ENCODE data around the gene TAF9.

TAF9 gene

GRCh38 chr5:69415584-69415958, 46.3 kb upstream of the TAF9 start:
- TF ChIP-seq YY1 (IDR thresholded peaks at IDR 0.05; ENCODE audit: low read depth) (peak; percentile 84), TAF1 (IDR thresholded peaks at IDR 0.05; ENCODE audit: low read depth) (peak; percentile 17; the same call in 1 of the 2 replicates)
- TF ChIP-seq, protein P1, sequence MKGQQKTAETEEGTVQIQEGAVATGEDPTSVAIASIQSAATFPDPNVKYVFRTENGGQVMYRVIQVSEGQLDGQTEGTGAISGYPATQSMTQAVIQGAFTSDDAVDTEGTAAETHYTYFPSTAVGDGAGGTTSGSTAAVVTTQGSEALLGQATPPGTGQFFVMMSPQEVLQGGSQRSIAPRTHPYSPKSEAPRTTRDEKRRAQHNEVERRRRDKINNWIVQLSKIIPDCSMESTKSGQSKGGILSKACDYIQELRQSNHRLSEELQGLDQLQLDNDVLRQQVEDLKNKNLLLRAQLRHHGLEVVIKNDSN (IDR thresholded peaks at IDR 0.05) = no peak

- TF ChIP-seq TAF1 (IDR thresholded peaks at IDR 0.05; ENCODE audit: low read depth) = peak; percentile 64; the same call in 1 of the 2 replicates
- TF ChIP-seq EP300 (IDR thresholded peaks at IDR 0.05; ENCODE audit: borderline replicate concordance) = peak; percentile 5; the same call in 1 of the 2 replicates
- TF ChIP-seq TCF12 (IDR thresholded peaks at IDR 0.05; ENCODE audit: low read depth) = peak; percentile 58
- no peak for TF ChIP-seq CEBPB (IDR thresholded peaks at IDR 0.05)
- no peak for TF ChIP-seq FOXM1 (IDR thresholded peaks at IDR 0.05; ENCODE audit: borderline replicate concordance, low read depth)
- no peak for TF ChIP-seq NFIC (IDR thresholded peaks at IDR 0.05)
- TF ChIP-seq EGR1 (IDR thresholded peaks at IDR 0.05) = 0 out of 2 replicates have a peak, but pooled peaks have one; percentile 22
- no peak for TF ChIP-seq CREB1 (IDR thresholded peaks at IDR 0.05; ENCODE audit: low read depth)
- TF ChIP-seq, protein P1 (IDR thresholded peaks at IDR 0.05) = peak; percentile 97
- no peak for TF ChIP-seq ZBTB7A (IDR thresholded peaks at IDR 0.05; ENCODE audit: low read depth)
- peak; percentile 80 for TF ChIP-seq MAX (IDR thresholded peaks at IDR 0.05)
- TF ChIP-seq YY1 (IDR thresholded peaks at IDR 0.05; ENCODE audit: low read depth) = peak; percentile 55
- TF ChIP-seq REST (IDR thresholded peaks at IDR 0.05; ENCODE audit: low read depth) = no peak; the same call in 1 of the 2 replicates
- peak; percentile 50; the same call in 1 of the 2 replicates for TF ChIP-seq RAD21 (IDR thresholded peaks at IDR 0.05; ENCODE audit: low read depth)
- 0 out of 2 replicates have a peak, but pooled peaks have one; percentile 22 for TF ChIP-seq TEAD4 (IDR thresholded peaks at IDR 0.05)
Observed at GRCh38 chr5:69414885-69415583, 45.7 kb upstream of the TAF9 start, which contains the start of gene MARVELD2. MARVELD2 (plus strand) TSS chr5:69415116; CDS start chr5:69419386, 4,270 bp downstream.

DNA sequence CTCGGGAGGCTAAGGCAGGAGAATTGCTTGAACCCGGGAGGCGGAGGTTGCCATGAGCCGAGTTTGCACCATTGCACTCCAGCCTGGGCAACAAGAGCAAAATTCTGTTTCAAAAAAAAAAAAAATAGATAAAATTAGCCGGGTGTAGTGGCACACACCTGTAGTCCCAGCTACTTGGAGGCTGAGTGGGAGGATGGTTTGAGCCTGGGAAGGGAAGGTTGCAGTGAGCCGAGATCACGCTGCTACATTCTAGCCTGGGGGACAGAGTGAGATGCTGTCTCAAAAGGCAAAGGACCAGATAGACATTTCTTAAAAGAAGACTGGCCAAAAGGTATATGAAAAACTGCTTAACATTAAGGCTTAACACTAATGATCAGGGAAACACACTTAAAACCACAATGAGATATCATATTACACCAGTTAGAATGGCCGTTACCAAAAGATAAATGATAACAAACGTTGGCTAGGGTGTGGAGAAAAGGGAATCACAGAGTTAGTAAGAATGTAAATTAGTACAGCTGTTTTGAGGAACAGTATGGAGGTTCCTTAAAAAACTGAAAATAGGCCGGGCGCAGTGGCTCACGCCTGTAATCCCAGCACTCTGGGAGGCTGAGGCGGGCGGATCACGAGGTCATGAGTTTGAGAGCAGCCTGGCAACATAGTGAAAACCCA, 35.5 kb upstream of the TAF9 start:
- TF ChIP-seq ZBTB7A (IDR thresholded peaks at IDR 0.05; ENCODE audit: low read depth) (no peak), NFIC (IDR thresholded peaks at IDR 0.05) (no peak)

DNA sequence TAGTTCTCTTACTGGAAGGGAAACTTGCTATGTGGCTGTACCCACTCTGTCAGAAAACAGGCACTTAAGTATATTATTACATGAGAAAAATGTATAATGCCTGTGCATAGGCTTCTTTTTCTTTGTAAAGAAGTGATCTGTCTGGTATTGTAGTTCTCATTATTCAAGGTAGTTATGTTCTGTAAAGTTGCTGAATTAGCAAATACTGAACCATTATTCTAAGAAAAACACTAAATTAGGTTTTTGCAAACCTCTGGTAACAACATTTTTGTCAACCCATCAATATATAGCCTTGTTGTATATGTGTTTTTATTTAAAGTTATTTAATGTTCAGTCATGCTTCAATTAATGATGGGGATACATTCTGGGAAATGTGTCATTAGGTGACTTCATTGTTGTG, 9.1 kb upstream of the TAF9 start:
- TF ChIP-seq TCF12 (IDR thresholded peaks at IDR 0.05; ENCODE audit: low read depth) (no peak), TAF1 (IDR thresholded peaks at IDR 0.05; ENCODE audit: low read depth) (no peak), ZBTB7A (IDR thresholded peaks at IDR 0.05; ENCODE audit: low read depth) (no peak), EP300 (IDR thresholded peaks at IDR 0.05; ENCODE audit: borderline replicate concordance) (no peak), NFIC (IDR thresholded peaks at IDR 0.05) (no peak), EGR1 (IDR thresholded peaks at IDR 0.05) (no peak), FOXM1 (IDR thresholded peaks at IDR 0.05; ENCODE audit: borderline replicate concordance, low read depth) (no peak), RAD21 (IDR thresholded peaks at IDR 0.05; ENCODE audit: low read depth) (no peak), CREB1 (IDR thresholded peaks at IDR 0.05; ENCODE audit: low read depth) (no peak), MAX (IDR thresholded peaks at IDR 0.05) (no peak), CEBPB (IDR thresholded peaks at IDR 0.05) (no peak), REST (IDR thresholded peaks at IDR 0.05; ENCODE audit: low read depth) (no peak), YY1 (IDR thresholded peaks at IDR 0.05; ENCODE audit: low read depth) (no peak), TEAD4 (IDR thresholded peaks at IDR 0.05) (no peak)
- TF ChIP-seq, protein P1 (IDR thresholded peaks at IDR 0.05) = no peak

DNA sequence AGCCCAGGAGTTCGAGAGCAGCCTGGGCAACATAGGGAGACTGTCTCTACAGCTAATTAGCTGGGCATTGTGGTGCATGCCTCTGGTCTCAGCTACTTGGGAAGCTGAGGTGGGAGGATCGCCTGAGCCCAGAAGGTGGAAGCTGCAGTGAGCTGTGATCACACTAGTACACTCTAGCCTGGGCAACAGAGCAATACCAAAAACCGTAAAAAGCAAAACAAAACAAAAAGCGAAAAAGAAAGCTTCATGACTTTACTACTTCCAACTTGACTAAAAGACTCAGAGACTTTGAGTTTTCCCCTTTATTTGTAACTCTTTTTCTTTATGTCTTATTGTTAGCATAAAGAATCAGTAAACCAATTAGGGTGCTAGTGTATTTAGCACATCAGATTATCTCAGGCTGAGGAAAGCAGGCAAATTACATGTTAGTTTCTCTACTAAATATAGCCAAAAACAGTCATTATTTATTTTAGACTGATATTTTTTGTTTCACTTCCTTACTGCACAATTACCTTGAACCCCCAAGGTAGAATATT, 5.7 kb upstream of the TAF9 start:
- TF ChIP-seq CEBPB (IDR thresholded peaks at IDR 0.05) = no peak
- TF ChIP-seq MAX (IDR thresholded peaks at IDR 0.05) = no peak
- no peak for TF ChIP-seq TEAD4 (IDR thresholded peaks at IDR 0.05)
- TF ChIP-seq TCF12 (IDR thresholded peaks at IDR 0.05; ENCODE audit: low read depth) = no peak
- no peak for TF ChIP-seq CREB1 (IDR thresholded peaks at IDR 0.05; ENCODE audit: low read depth)
- TF ChIP-seq YY1 (IDR thresholded peaks at IDR 0.05; ENCODE audit: low read depth) = no peak
- TF ChIP-seq ZBTB7A (IDR thresholded peaks at IDR 0.05; ENCODE audit: low read depth) = no peak
- TF ChIP-seq, protein P1 (IDR thresholded peaks at IDR 0.05) = no peak
- TF ChIP-seq NFIC (IDR thresholded peaks at IDR 0.05) = no peak
- TF ChIP-seq EGR1 (IDR thresholded peaks at IDR 0.05) = no peak
- TF ChIP-seq RAD21 (IDR thresholded peaks at IDR 0.05; ENCODE audit: low read depth) = no peak
- no peak for TF ChIP-seq FOXM1 (IDR thresholded peaks at IDR 0.05; ENCODE audit: borderline replicate concordance, low read depth)
- no peak for TF ChIP-seq EP300 (IDR thresholded peaks at IDR 0.05; ENCODE audit: borderline replicate concordance)
- TF ChIP-seq TAF1 (IDR thresholded peaks at IDR 0.05; ENCODE audit: low read depth) = no peak
- TF ChIP-seq REST (IDR thresholded peaks at IDR 0.05; ENCODE audit: low read depth) = no peak

All from Ishikawa (cell line).